Measurements from ENCODE around the gene SNX8.

SNX8 gene

DNA sequence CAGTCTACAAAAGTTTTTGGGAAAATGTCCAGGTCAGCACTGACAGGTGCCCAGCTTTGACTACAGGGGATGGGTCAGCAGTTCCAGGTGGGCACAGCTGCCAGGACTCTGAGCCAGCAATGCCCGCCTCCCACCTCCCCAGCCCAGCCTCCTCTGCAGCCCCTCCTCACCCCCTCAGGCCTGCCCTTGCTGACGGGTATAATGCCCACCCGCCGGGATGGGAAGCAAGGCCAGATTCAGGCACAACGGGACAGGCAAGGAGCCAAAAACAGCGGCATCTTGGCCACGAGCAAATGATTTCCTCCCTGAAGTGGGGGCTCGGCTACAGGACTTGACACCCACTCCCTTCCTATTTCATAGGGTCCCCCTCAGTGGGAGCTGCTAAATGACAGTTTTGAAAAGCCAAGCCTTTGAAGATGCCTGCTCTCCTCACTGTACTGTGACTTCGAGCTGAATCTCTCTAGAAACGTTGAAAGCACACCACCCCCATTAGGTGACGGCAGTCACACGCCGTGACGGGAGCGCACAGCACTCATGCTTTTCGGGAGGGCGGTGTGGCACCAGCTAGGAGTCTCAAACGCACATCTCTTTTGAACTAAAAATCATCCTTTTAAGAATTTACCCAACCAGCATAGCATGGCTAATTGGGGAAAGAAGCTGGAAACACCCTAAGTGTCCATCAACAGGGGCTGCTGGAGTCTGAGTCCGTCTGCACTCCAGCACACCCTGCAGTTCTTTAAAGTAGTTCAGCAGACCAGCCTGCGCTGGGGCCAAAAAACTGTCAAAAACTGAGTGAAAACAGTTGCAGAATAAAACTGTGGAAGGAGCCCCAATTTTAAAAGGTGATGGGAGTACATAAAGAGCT lies 111.1 kb downstream of the SNX8 start:
- DNase-seq (ENCODE audit: low spot score), result no peak
- H3K36me3 ChIP-seq (ENCODE audit: low read depth), result peaks cover 34% of the 10 kb centered on the region
- H3K9me3 ChIP-seq (ENCODE audit: severe bottlenecking), result no peaks in the 10 kb centered on the region
- TF ChIP-seq, protein P1, sequence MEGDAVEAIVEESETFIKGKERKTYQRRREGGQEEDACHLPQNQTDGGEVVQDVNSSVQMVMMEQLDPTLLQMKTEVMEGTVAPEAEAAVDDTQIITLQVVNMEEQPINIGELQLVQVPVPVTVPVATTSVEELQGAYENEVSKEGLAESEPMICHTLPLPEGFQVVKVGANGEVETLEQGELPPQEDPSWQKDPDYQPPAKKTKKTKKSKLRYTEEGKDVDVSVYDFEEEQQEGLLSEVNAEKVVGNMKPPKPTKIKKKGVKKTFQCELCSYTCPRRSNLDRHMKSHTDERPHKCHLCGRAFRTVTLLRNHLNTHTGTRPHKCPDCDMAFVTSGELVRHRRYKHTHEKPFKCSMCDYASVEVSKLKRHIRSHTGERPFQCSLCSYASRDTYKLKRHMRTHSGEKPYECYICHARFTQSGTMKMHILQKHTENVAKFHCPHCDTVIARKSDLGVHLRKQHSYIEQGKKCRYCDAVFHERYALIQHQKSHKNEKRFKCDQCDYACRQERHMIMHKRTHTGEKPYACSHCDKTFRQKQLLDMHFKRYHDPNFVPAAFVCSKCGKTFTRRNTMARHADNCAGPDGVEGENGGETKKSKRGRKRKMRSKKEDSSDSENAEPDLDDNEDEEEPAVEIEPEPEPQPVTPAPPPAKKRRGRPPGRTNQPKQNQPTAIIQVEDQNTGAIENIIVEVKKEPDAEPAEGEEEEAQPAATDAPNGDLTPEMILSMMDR (IDR thresholded peaks at IDR 0.05; ENCODE audit: poor library complexity, severe bottlenecking), result no peak
- H3K4me3 ChIP-seq (ENCODE audit: severe bottlenecking), result no peak overlapping the region
- no peaks in the 10 kb centered on the region for H3K27me3 ChIP-seq (ENCODE audit: insufficient read depth, poor library complexity, severe bottlenecking)
- no peaks in the 10 kb centered on the region for H3K4me1 ChIP-seq (ENCODE audit: insufficient read depth, poor library complexity, severe bottlenecking)
- ATAC-seq (ENCODE audit: low read depth), result no peak
- H3K27ac ChIP-seq (ENCODE audit: poor library complexity, severe bottlenecking), result no peak overlapping the region

DNA sequence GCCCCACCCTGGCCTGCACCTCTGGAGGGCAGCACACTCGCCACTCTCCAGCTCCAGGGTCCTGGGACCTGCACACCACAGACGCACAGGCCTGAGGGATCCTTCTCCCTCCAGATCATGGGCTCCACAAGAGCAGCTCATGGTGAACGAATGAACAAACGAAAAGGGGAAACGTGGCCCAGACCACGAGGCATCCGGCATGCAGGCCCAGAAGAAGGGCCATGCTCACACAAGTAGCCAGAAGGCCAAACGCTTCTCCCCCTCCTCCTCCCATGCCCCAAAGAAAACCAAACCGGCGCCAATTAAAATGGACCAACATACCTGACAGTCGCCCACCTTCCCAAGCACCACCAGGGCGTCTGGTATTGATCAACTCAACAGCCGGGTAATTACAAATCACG lies 111.9 kb downstream of the SNX8 start:
- H3K27ac ChIP-seq (ENCODE audit: poor library complexity, severe bottlenecking), result no peak overlapping the region
- H3K9me3 ChIP-seq (ENCODE audit: severe bottlenecking), result no peaks in the 10 kb centered on the region
- TF ChIP-seq, protein P1 (IDR thresholded peaks at IDR 0.05; ENCODE audit: poor library complexity, severe bottlenecking), result no peak
- H3K36me3 ChIP-seq (ENCODE audit: low read depth), result peaks cover 26% of the 10 kb centered on the region
- DNase-seq (ENCODE audit: low spot score) (no peak), ATAC-seq (ENCODE audit: low read depth) (no peak)
- no peak overlapping the region for H3K4me3 ChIP-seq (ENCODE audit: severe bottlenecking)
- no peaks in the 10 kb centered on the region for H3K27me3 ChIP-seq (ENCODE audit: insufficient read depth, poor library complexity, severe bottlenecking)
- H3K4me1 ChIP-seq (ENCODE audit: insufficient read depth, poor library complexity, severe bottlenecking), result no peaks in the 10 kb centered on the region

All from RWPE2 (cell line).